Stimulated activated CD4-positive, alpha-beta T cell treated with anti-CD3 and anti-CD28 coated beads, Interleukin-12 subunit alpha, Interleukin-12 subunit beta, amount 100 ng/mL, for 24 hours (primary cell): ENCODE results near the gene FXYD6.

Experiments
- DNase-seq, 2 experiments: peaks; one replicate each; pipeline ENCODE4 v3.0.0-alpha.2; 2020; ENCODE audit warnings: low read depth in 2 of 2

FXYD6 gene

DNA sequence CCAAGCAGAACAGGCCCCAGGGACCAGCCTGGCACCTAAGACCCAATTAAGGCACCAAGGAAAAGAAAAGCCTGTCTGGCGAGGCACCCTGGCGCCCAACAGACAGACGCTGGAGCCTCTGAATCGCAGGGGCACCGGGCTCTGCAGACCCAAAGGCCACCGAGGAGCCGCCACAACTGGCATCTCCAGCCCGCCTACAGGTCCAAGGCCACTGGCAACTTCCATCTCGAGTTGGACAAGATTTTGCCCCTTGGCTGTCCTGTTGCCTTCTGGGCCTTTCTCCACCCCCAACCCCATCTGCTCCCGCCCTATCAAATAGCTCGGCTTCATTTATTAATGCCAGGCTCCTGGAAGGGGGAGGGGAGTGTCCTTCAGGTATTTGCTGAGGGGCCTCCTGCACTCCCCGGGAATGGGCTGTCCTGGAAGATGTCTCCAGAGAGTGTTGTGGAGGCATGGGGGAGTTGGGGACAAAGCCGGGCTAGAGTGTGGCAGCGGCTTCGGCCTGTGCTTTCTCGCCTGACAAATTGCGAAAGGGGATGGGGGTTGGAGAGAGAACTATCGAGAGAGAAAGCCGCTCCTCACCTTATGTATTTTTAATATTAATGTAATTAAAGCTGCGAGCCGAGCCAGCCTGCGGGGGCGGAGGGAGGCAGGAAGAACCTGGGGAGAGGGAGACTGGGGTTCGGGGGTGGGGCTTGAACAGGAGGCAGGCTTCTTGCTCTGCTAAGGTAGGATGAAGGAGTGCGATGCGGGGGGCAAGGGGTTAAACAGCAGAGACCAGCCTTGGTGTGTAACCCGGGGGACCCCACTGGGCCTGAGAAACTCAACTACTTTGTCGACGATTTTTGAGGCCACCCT is 81.5 kb downstream of the FXYD6 start:
- no peak for DNase-seq

DNA sequence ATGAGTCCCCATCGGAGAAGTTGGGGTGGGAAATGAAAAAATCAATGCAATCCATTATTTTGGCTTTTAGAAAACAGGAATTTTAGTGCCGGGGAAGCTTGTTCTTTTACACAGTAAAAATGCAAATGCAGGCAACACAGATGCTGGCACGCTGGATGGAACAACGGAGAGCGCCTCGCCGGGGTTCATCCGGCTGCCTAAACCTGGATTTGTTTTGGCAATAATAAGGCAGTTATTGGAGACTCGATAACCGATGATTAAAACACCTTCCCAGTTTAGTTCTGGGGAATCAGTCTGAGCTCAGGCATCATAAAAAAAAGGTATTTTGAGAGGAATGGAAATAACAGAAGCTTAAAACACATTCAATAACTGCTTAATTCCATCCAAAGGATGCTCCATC is 82.3 kb downstream of the FXYD6 start:
- DNase-seq: no peak

DNA sequence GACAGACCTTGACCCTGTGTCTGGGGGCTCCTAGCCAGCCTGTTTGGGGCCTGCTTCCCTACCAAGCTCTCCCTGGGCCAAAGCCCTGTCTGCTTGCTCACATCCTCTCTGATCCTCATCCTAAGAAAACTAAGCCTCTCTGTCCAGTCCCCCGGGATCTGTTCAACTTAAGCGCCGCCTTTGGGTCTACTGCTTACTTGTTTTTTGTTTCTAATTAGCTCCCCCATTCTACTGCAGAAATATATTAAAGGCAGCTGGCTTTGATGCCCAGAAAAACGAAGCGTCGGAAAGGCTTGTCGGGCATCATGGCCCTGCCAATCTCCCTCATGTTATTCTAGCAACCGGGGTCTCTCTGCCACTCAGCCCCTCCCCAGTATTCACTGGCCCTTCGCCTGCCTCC is 82.9 kb downstream of the FXYD6 start:
- DNase-seq: no peak

DNA sequence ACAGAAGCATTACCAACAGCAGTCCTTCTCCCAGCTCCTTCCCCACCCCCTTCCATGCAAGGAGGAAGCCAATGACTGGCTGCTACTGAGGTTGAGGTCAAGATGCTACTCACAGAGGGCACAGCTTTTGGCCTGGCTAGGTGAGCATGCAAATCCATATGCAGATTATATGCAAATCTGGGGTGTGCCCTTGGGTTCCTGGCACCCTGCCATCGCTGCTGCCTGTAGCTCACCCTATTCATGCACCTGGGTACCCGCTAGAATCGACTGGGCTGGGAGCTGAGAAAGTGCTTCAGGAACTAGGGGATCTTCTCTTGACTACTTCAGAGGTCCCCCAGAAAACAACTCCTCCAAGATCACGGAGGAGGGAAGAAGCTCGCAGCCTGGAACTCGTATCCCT is 83.5 kb downstream of the FXYD6 start:
- no peak for DNase-seq

DNA sequence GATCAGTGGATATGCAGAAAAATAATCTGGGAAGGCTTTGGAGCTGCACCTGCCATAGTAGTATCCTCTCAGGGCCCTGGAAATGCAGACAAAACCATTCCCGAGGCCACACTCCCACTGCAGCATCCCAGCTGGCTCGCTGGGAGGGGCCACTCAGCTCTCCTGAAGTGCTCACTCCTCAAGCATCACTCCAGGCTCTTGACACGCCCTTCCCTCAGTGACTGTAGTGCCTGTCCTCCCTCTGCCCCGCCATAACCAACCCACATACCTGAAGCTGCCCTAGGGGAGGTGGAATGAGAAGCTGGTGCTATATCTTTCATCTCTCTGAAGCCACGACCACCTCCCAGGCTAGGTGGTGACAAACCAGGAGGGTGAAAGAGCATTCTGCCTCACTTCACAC is 84.2 kb downstream of the FXYD6 start:
- no peak for DNase-seq

DNA sequence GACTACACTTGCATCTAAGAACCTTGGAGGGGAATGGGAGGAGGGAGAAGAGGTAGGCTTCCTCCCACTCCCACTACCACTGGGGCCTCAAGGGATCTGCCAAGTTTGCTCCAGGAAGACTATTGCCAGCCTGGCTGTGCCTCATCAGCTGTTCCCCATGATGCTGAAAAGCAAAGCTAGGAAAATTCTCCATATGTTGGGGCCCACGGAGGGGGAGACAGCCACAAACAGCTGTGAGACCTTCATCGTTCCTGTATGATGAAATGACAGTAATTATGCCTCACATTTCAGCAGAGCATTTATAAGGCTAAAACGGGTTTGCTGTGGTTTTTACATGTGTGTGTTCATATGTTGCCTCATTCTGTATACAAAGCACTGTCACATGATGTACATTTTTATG is 86.2 kb downstream of the FXYD6 start:
- no peak for DNase-seq

DNA sequence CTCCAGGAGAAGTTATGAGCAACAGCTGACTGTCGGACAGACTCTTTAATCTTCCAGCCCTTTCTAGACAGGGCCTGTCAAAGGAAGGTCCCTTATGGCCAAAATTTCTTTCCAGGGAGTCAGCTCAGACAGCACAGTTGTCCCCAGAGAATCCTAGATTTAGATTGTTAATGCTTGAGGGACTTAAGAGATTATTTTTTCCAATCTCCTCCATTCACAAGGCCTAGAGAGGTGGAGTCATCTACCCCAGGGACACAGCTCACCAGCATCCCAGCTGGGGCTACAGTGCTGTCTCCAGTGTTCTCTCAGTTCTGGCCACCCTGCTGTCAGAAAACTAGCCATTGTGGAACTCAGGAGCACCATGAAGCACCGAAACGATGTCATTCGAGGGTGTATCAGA is 87.2 kb downstream of the FXYD6 start:
- no peak for DNase-seq
